Calu3 (cell line): ENCODE data around the gene MLPH. TPM values are rescaled to one million over a fixed set of nuclear protein-coding genes. Genes with fewer than 3 reads are reported as not detected.

ENCODE experiments used
- BruUV-seq: library from RNA; stranded (reverse); fragments of 400-500 nt; replicated peaks from 2 replicates; lab custom pipeline; 2021; lab: Mats Ljungman, UMichigan
- CTCF ChIA-PET: fragments of 300-600 bp; sonication (Branson Sonifier 250); formaldehyde crosslinking; loops from one replicate; lab custom pipeline; 2022; ENCODE audit warnings: antibody characterized with exemption; lab: Charles Lee
- DNase-seq: peaks from one replicate; pipeline ENCODE4 v3.0.0; 2022
- H3K27ac Mint-ChIP-seq: one replicate; pipeline ENCODE4 v1.8.0; 2022; ENCODE audit warnings: mixed read lengths; ENCODE audit not compliant: unreplicated experiment
- H3K27me3 Mint-ChIP-seq: one replicate; pipeline ENCODE4 v1.8.0; 2022; ENCODE audit warnings: mixed read lengths; ENCODE audit not compliant: unreplicated experiment
- H3K36me3 Mint-ChIP-seq: one replicate; pipeline ENCODE4 v1.8.0; 2022; ENCODE audit warnings: mild to moderate bottlenecking, moderate library complexity, mixed read lengths; ENCODE audit not compliant: insufficient read depth, unreplicated experiment
- H3K4me1 Mint-ChIP-seq: one replicate; pipeline ENCODE4 v1.8.0; 2022; ENCODE audit warnings: mild to moderate bottlenecking, low read depth, mixed read lengths; ENCODE audit not compliant: unreplicated experiment
- H3K4me3 Mint-ChIP-seq: one replicate; pipeline ENCODE4 v1.8.0; 2022; ENCODE audit warnings: mild to moderate bottlenecking, low read depth, moderate library complexity, mixed read lengths; ENCODE audit not compliant: unreplicated experiment
- H3K9me3 Mint-ChIP-seq: one replicate; pipeline ENCODE4 v1.8.0; 2022; ENCODE audit warnings: low read depth, mixed read lengths; ENCODE audit not compliant: unreplicated experiment
- CTCF ChIP-seq: fragments of 200-600 bp; IDR thresholded peaks from one replicate; pipeline ENCODE4 v1.8.0; 2022; ENCODE audit warnings: antibody characterized with exemption; ENCODE audit not compliant: unreplicated experiment
- intact Hi-C: fragments of 100-400 bp; cut with micrococcal nuclease; formaldehyde crosslinking; loops from one replicate; pipeline ENCODE4 v1.10.0; 2022; ENCODE audit not compliant: unreplicated experiment
- total RNA-seq: library from RNA; stranded (reverse); gene quantifications from 2 replicates; pipeline ENCODE4 v1.2.3, GENCODE V29; 2022

Gene MLPH
- total RNA-seq, 1 experiment from 2014 or later: 39.8 TPM

GRCh38 chr2:237572742-237573101 is 85.7 kb downstream of the MLPH start:
- intact Hi-C loops: loop anchor here (1.0 to 10.0 kb wide), 5 partner anchors 60 to 448 kb away; no protein-coding TSS in a partner anchor
- H3K27me3 Mint-ChIP-seq: peaks cover 5% of the 10 kb centered on the region
- H3K9me3 Mint-ChIP-seq: no peaks in the 10 kb centered on the region

GRCh38 chr2:237573721-237574415 is 86.8 kb downstream of the MLPH start:
- CTCF ChIA-PET: interaction anchor here (1.3 to 2.7 kb wide), 3 partner anchors 61 to 103 kb away, joined by 5 to 58 read pairs (median 45); no protein-coding TSS in a partner anchor
- no peak for TF ChIP-seq CTCF
- BruUV-seq: no TSS peak
- H3K27ac Mint-ChIP-seq: no peak overlapping the region
- H3K9me3 Mint-ChIP-seq: no peaks in the 10 kb centered on the region
- peaks cover 29% of the 10 kb centered on the region for H3K36me3 Mint-ChIP-seq
- no peak for DNase-seq
- H3K4me1 Mint-ChIP-seq: peaks cover 33% of the 10 kb centered on the region
- H3K4me3 Mint-ChIP-seq: no peak overlapping the region
- H3K27me3 Mint-ChIP-seq: no peaks in the 10 kb centered on the region
- intact Hi-C loops: loop anchor here (2.0 to 10.0 kb wide), 4 partner anchors 61 to 449 kb away; no protein-coding TSS in a partner anchor

More at GRCh38 chr2:237572742-237573101, 85.7 kb downstream of the MLPH start:
- H3K36me3 Mint-ChIP-seq: peaks cover 29% of the 10 kb centered on the region
- H3K4me3 Mint-ChIP-seq: no peak overlapping the region
- no TSS peak for BruUV-seq
- CTCF ChIA-PET: interaction anchor here (0.5 to 2.7 kb wide), 13 partner anchors 32 to 451 kb away, joined by 3 to 58 read pairs (median 7); no protein-coding TSS in a partner anchor
- DNase-seq: no peak
- no peak for TF ChIP-seq CTCF
- peaks cover 33% of the 10 kb centered on the region for H3K4me1 Mint-ChIP-seq
- H3K27ac Mint-ChIP-seq: no peak overlapping the region

GRCh38 chr2:237574467-237574866 is 87.4 kb downstream of the MLPH start:
- no peak overlapping the region for H3K27ac Mint-ChIP-seq
- H3K27me3 Mint-ChIP-seq: no peaks in the 10 kb centered on the region
- H3K4me1 Mint-ChIP-seq: peaks cover 33% of the 10 kb centered on the region
- H3K4me3 Mint-ChIP-seq: no peak overlapping the region
- TSS peak; percentile 42 for BruUV-seq
- H3K36me3 Mint-ChIP-seq: peaks cover 29% of the 10 kb centered on the region
- intact Hi-C loops: loop anchor here (5.0 to 10.0 kb wide), 3 partner anchors 152 to 450 kb away; no protein-coding TSS in a partner anchor
- CTCF ChIA-PET: interaction anchor here (1.3 kb wide), 1 partner anchor 62 kb away, joined by 5 read pairs; no protein-coding TSS in a partner anchor
- DNase-seq: no peak
- no peak for TF ChIP-seq CTCF
- no peaks in the 10 kb centered on the region for H3K9me3 Mint-ChIP-seq

GRCh38 chr2:237574894-237575868 is 88.1 kb downstream of the MLPH start:
- peaks cover 29% of the 10 kb centered on the region for H3K36me3 Mint-ChIP-seq
- peak; percentile 31 for TF ChIP-seq CTCF
- H3K27me3 Mint-ChIP-seq: no peaks in the 10 kb centered on the region
- peak; percentile 80 for DNase-seq
- CTCF ChIA-PET: interaction anchor here (0.7 to 1.3 kb wide), 2 partner anchors 62 to 63 kb away, joined by 5 to 9 read pairs; no protein-coding TSS in a partner anchor
- H3K4me1 Mint-ChIP-seq: peaks cover 33% of the 10 kb centered on the region
- H3K27ac Mint-ChIP-seq: peak overlapping the region; percentile 88
- H3K9me3 Mint-ChIP-seq: no peaks in the 10 kb centered on the region
- no TSS peak for BruUV-seq
- peak overlapping the region; percentile 59 for H3K4me3 Mint-ChIP-seq
- intact Hi-C loops: loop anchor here (5.0 to 10.0 kb wide), 3 partner anchors 153 to 450 kb away; no protein-coding TSS in a partner anchor
